ENCODE data around the gene CIART. TPM values are rescaled to one million over a fixed set of nuclear protein-coding genes. Genes with fewer than 3 reads are reported as not detected.
"Not testable (repeated sequence)": the region's sequence is repeated elsewhere in the genome, so short reads cannot be mapped to it uniquely, and the experiment has no call there.

CIART gene, protein sequence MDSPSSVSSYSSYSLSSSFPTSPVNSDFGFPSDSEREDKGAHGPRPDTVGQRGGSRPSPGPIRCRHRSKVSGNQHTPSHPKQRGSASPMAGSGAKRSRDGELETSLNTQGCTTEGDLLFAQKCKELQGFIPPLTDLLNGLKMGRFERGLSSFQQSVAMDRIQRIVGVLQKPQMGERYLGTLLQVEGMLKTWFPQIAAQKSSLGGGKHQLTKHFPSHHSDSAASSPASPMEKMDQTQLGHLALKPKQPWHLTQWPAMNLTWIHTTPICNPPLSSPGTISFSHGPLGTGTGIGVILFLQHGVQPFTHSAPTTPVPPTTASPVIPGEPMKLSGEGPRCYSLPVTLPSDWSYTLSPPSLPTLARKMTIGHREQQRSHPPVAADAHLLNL
- polyA plus RNA-seq (2013, experiment 1 of 2) = 1.5 TPM
- polyA plus RNA-seq (2013, experiment 2 of 2) = 1.5 TPM

DNA sequence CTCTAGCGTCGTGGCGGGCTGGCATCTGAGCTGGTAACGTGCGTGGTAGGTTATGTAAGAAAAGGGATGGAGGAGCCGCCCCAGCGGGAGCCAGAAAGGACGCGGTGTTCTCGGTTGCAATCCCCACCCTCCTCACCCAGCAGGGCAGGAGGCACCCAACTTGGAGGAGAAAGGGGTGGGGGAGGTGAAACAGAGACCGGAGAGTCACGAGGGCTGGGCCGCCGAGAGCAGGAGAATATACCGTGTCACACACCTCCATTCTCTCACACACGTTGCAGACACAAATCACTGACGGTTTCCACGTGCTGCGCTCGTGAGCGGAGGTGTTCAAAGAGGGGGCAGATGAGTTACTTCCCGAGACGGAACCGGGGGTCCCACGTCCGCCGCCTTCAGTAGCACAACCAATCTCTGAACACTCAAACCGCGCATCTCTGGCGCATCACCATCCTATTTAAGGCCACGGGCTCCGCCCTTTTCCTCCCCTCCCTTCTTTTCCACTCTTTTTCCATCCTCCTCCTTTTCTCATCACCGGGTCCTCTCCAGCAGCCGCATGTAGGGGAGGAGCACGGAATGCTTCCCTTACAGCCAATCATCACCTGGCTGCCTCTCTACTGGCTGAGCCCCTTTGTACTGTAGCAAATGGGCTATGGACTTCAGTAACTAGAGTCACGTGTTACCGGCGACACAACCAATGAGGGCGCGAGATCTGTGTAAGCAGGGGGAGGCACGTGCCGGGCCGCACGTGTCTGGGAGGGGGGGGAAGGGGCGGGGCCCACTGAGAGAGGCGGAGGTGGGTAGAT lies at the start of gene CIART:
Gene CIART (plus strand): TSS at position 797 of the 800 bp plus-strand sequence. CDS start 714 bp downstream, outside the sequence.
- Histone ChIP-seq H2AK5ac (ENCODE audit: low read length, severe bottlenecking) (no peak within 1 kb of the TSS), H2BK5ac (ENCODE audit: low read depth, low read length, poor library complexity, severe bottlenecking) (no peak within 1 kb of the TSS), H3K4ac (ENCODE audit: low read depth in 1 of 2, low read length in 2 of 2) (peak within 1 kb of the TSS; percentile 67 to 82), H3K27me3 (ENCODE audit: control insufficient read depth in 1 of 2, insufficient read depth in 1 of 2, low read length in 2 of 2) (peaks cover 0 to 18% of the 10 kb centered on the region in 2 experiments), H3K9ac (ENCODE audit: low read length) (peak within 1 kb of the TSS; percentile 98), H2BK15ac (ENCODE audit: low read depth, poor library complexity, severe bottlenecking) (peak within 1 kb of the TSS; percentile 89), H4K8ac (ENCODE audit: low read length) (peak within 1 kb of the TSS; percentile 84), H3K9me3 (ENCODE audit: control insufficient read depth, low read length) (no peaks in the 10 kb centered on the region), H2BK12ac (ENCODE audit: low read length in 2 of 2) (peak within 1 kb of the TSS; percentile 42 to 94), H3K4me2 (ENCODE audit: low read length, poor library complexity, severe bottlenecking) (peak within 1 kb of the TSS; percentile 91), H3K27ac (ENCODE audit: low read length, poor library complexity, severe bottlenecking) (no peak within 1 kb of the TSS), H2AFZ (ENCODE audit: low read depth, low read length) (peak within 1 kb of the TSS; percentile 76), H3K36me3 (ENCODE audit: control insufficient read depth in 1 of 2, insufficient read depth in 2 of 2, low read depth in 1 of 2, low read length in 2 of 2) (peaks cover 5 to 46% of the 10 kb centered on the region in 2 experiments), H3K23ac (ENCODE audit: low read length in 2 of 2) (peak within 1 kb of the TSS in 1 of 2 experiments; percentile 34), H3K4me1 (ENCODE audit: control insufficient read depth, insufficient read depth, low read depth, low read length) (peaks cover 11% of the 10 kb centered on the region), H4K91ac (ENCODE audit: low read length) (peak within 1 kb of the TSS; percentile 68), H3K18ac (ENCODE audit: low read depth in 1 of 2, low read length in 2 of 2) (peak within 1 kb of the TSS; percentile 86 to 87), H3K14ac (ENCODE audit: low read length in 2 of 2) (peak within 1 kb of the TSS in 1 of 2 experiments; percentile 18), H3K4me3 (ENCODE audit: insufficient read depth in 1 of 2, low read depth in 1 of 2, low read length in 2 of 2) (peak within 1 kb of the TSS; percentile 50 to 98), H3K79me1 (replicated peaks; ENCODE audit: low read length, poor library complexity, severe bottlenecking) (no peaks in the 10 kb centered on the region), H2BK120ac (ENCODE audit: low read depth, low read length) (no peak within 1 kb of the TSS)
- 4% methylated on average over 34 of the region's 46 CpGs for WGBS
- peak; percentile 96 for DNase-seq

DNA sequence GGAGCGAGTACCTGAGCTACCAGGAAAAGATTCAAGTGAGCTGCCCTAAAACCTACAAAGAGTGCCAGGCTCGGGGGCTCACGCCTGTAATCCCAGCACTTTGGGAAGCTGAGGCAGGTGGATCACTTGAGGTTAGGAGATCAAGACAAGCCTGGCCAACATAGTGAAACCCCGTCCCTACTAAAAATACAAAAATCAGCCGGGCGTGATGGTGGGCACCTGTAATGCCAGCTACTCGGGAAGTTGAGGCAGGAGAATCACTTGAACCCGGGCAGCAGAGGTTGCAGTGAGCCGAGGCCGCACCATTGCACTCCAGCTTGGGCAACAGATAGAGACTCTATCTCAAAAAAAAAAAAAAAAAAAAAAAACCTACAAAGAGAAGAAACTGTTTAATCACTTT lies 49.4 kb upstream of the CIART start:
- H3K9me3 ChIP-seq (ENCODE audit: control insufficient read depth, low read length); H2BK12ac ChIP-seq (ENCODE audit: low read length in 2 of 2); H3K4me3 ChIP-seq (ENCODE audit: insufficient read depth in 1 of 2, low read depth in 1 of 2, low read length in 2 of 2); H3K36me3 ChIP-seq (ENCODE audit: control insufficient read depth in 1 of 2, insufficient read depth in 2 of 2, low read depth in 1 of 2, low read length in 2 of 2); H3K18ac ChIP-seq (ENCODE audit: low read depth in 1 of 2, low read length in 2 of 2); H4K91ac ChIP-seq (ENCODE audit: low read length); H3K79me1 ChIP-seq (replicated peaks; ENCODE audit: low read length, poor library complexity, severe bottlenecking); H3K4me2 ChIP-seq (ENCODE audit: low read length, poor library complexity, severe bottlenecking); H3K27me3 ChIP-seq (ENCODE audit: control insufficient read depth in 1 of 2, insufficient read depth in 1 of 2, low read length in 2 of 2); H3K4me1 ChIP-seq (ENCODE audit: control insufficient read depth, insufficient read depth, low read depth, low read length); H2BK120ac ChIP-seq (ENCODE audit: low read depth, low read length); H3K4ac ChIP-seq (ENCODE audit: low read depth in 1 of 2, low read length in 2 of 2); H3K27ac ChIP-seq (ENCODE audit: low read length, poor library complexity, severe bottlenecking); H2AFZ ChIP-seq (ENCODE audit: low read depth, low read length); H2AK5ac ChIP-seq (ENCODE audit: low read length, severe bottlenecking); DNase-seq; H2BK15ac ChIP-seq (ENCODE audit: low read depth, poor library complexity, severe bottlenecking); H2BK5ac ChIP-seq (ENCODE audit: low read depth, low read length, poor library complexity, severe bottlenecking); H4K8ac ChIP-seq (ENCODE audit: low read length); H3K14ac ChIP-seq (ENCODE audit: low read length in 2 of 2); H3K23ac ChIP-seq (ENCODE audit: low read length in 2 of 2): not testable (repeated sequence)
- peak overlapping the region; percentile 99 for H3K9ac ChIP-seq (ENCODE audit: low read length)
- WGBS = 95% methylated on average over 10 of the region's 10 CpGs

DNA sequence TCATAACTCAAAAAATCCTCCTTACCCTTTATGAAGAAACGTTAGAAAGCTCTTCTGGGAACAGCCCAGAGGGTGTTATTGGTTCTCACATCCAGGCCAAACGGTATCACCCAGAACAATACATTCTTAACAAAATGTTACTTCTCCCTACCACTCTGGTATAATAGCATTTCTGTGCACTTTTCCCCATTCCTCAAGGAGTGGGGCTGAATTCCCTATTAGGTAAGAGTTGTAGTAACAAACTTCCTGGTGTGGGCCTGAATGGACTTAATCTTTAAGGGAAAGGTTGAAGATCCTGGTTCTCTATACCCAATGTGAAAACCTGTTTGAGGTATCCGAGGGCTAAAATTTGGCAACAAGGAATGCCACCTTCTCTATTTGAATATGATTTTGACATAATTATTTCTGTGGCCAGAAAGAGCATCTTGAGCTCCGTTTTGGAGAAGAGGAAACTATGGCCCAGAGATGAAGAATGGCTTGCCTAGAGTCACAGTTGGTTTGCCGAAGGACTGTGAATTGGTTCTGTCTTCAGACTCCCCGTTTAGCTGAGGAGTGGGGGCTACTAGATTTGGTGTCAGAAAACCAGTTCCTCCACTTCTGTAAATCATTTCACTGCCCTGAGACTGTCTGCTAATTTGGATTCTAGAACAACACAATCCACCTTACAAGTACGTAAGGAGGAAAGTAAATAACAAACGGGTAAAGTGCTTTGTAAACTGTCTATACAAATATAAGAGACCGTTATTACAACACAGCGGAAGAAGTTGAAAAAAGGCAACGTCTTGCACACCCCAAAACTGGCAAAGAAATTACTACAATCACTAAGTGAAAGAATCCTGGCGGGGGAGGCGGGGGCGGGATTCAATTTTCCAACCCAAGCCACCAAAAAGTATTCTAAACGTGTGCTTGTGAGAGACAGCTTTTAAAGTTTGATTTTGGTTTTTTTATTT lies 48.7 kb upstream of the CIART start:
- H3K4me3 ChIP-seq (ENCODE audit: insufficient read depth in 1 of 2, low read depth in 1 of 2, low read length in 2 of 2) = peak overlapping the region in 1 of 2 experiments; percentile 95
- H4K91ac ChIP-seq (ENCODE audit: low read length) = no peak overlapping the region
- no peak overlapping the region for H3K14ac ChIP-seq (ENCODE audit: low read length in 2 of 2)
- peak overlapping the region; percentile 94 for H3K4me2 ChIP-seq (ENCODE audit: low read length, poor library complexity, severe bottlenecking)
- H2BK15ac ChIP-seq (ENCODE audit: low read depth, poor library complexity, severe bottlenecking) = no peak overlapping the region
- H2BK120ac ChIP-seq (ENCODE audit: low read depth, low read length) = no peak overlapping the region
- H2AK5ac ChIP-seq (ENCODE audit: low read length, severe bottlenecking) = no peak overlapping the region
- no peak overlapping the region for H2BK12ac ChIP-seq (ENCODE audit: low read length in 2 of 2)
- peak overlapping the region; percentile 88 for H3K27ac ChIP-seq (ENCODE audit: low read length, poor library complexity, severe bottlenecking)
- peak; percentile 46 for DNase-seq
- no peak overlapping the region for H2BK5ac ChIP-seq (ENCODE audit: low read depth, low read length, poor library complexity, severe bottlenecking)
- peaks cover 4% of the 10 kb centered on the region for H3K4me1 ChIP-seq (ENCODE audit: control insufficient read depth, insufficient read depth, low read depth, low read length)
- H3K18ac ChIP-seq (ENCODE audit: low read depth in 1 of 2, low read length in 2 of 2) = peak overlapping the region in 1 of 2 experiments; percentile 19
- H3K36me3 ChIP-seq (ENCODE audit: control insufficient read depth in 1 of 2, insufficient read depth in 2 of 2, low read depth in 1 of 2, low read length in 2 of 2) = peaks cover 0 to 5% of the 10 kb centered on the region in 2 experiments
- 45% methylated on average over 2 of the region's 15 CpGs for WGBS
- peak overlapping the region in 1 of 2 experiments; percentile 67 for H3K4ac ChIP-seq (ENCODE audit: low read depth in 1 of 2, low read length in 2 of 2)
- no peaks in the 10 kb centered on the region for H3K27me3 ChIP-seq (ENCODE audit: control insufficient read depth in 1 of 2, insufficient read depth in 1 of 2, low read length in 2 of 2)
- no peak overlapping the region for H2AFZ ChIP-seq (ENCODE audit: low read depth, low read length)
- peak overlapping the region; percentile 99 for H3K9ac ChIP-seq (ENCODE audit: low read length)
- no peak overlapping the region for H4K8ac ChIP-seq (ENCODE audit: low read length)
- no peak overlapping the region for H3K23ac ChIP-seq (ENCODE audit: low read length in 2 of 2)
- peaks cover 3% of the 10 kb centered on the region for H3K79me1 ChIP-seq (replicated peaks; ENCODE audit: low read length, poor library complexity, severe bottlenecking)
- H3K9me3 ChIP-seq (ENCODE audit: control insufficient read depth, low read length) = no peaks in the 10 kb centered on the region
